Body of pancreas (tissue), 4 donors: Measurements from ENCODE around the gene EP300. TPM values are rescaled to one million over a fixed set of nuclear protein-coding genes. Genes with fewer than 3 reads are reported as not detected.
"Not testable (repeated sequence)": the region's sequence is repeated elsewhere in the genome, so short reads cannot be mapped to it uniquely, and the experiment has no call there.

Experiments
- ATAC-seq: fragments of 150-250 bp; one replicate; pipeline ENCODE4 v1.9.1; 2016
- DNase-seq, 4 donors: peaks; one replicate each; pipeline ENCODE4 v3.0.0-alpha.2; 2019
- H3K27ac ChIP-seq, 4 donors: fragments of 200-600 bp; sonication (generic); 1 replicate in 3 of 4; 2 replicates in 1 of 4; pipeline versions ENCODE4 v1.5.1 to v1.6.1; 2016 to 2019; ENCODE audit warnings: mild to moderate bottlenecking in 1 of 4, mixed read lengths in 1 of 4, moderate library complexity in 1 of 4
- H3K27me3 ChIP-seq, 2 donors: fragments of 200-600 bp; sonication (generic); one replicate each; pipeline ENCODE4 v1.6.0; 2016; ENCODE audit warnings: mild to moderate bottlenecking in 1 of 2
- H3K36me3 ChIP-seq, 2 donors: fragments of 200-600 bp; sonication (generic); replicated peaks in 1 of 2; 2 replicates each; pipeline ENCODE4 v1.5.1; 2016; ENCODE audit warnings: low read depth in 2 of 2; ENCODE audit not compliant: insufficient read depth in 1 of 2
- H3K4me1 ChIP-seq: fragments of 200-600 bp; sonication (generic); one replicate; pipeline ENCODE4 v1.6.0; 2016
- H3K4me3 ChIP-seq, 2 donors: fragments of 200-600 bp; sonication (generic); 1 replicate in 1 of 2; 2 replicates in 1 of 2; pipeline ENCODE4 v1.5.1; 2016 to 2019
- H3K9me3 ChIP-seq, 3 donors: fragments of 200-600 bp; sonication (generic); 1 replicate in 2 of 3; 2 replicates in 1 of 3; pipeline ENCODE4 v1.5.1; 2016
- CTCF ChIP-seq, 7 experiments: fragments of 450-650 bp in 4 of 7; fragments of 200-600 bp in 3 of 7; sonication (generic) in 3 of 7; IDR thresholded peaks; one replicate each; pipeline ENCODE4 v1.5.1; 2016 to 2019; ENCODE audit warnings: antibody characterized with exemption in 7 of 7
- POLR2A ChIP-seq, 3 donors: fragments of 450-650 bp; IDR thresholded peaks; one replicate each; pipeline ENCODE4 v1.6.1; 2016; ENCODE audit warnings: antibody characterized with exemption in 3 of 3, mild to moderate bottlenecking in 2 of 3
- WGBS, 2 donors: methylation state at CpG; one replicate each; pipeline ENCODE4 v1.1.5; 2017; 5-methylcytosine and 5-hydroxymethylcytosine counted together
- intact Hi-C: fragments of 100-400 bp; cut with DNase I; formaldehyde crosslinking; loops from one replicate; pipeline ENCODE4 v1.15.1; 2023
- total RNA-seq, 2 donors: library from RNA; depleted of rRNA; stranded (reverse); fragments of >200 nt; gene quantifications; one replicate each; pipeline ENCODE4 v1.1.0, GENCODE V29; 2016

The EP300 gene
- total RNA-seq, 2 donors from 2014 or later = 35.0 to 68.2 TPM

DNA sequence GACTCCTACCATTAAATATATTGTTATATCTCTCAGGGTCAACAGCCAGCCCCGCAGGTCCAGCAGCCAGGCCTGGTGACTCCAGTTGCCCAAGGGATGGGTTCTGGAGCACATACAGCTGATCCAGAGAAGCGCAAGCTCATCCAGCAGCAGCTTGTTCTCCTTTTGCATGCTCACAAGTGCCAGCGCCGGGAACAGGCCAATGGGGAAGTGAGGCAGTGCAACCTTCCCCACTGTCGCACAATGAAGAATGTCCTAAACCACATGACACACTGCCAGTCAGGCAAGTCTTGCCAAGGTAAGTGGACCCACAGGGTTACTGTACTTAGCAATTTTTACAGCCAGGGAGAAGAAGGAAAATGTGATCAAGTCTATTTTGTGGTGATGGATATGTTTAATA lies 35.1 kb downstream of the EP300 start:
- ATAC-seq = no peak
- no peak overlapping the region for H3K27ac ChIP-seq
- 83 to 94% methylated on average over 5 of the region's 5 CpGs for WGBS, 2 donors

GRCh38 chr22:41128606-41129005 lies 36.2 kb downstream of the EP300 start:
- TF ChIP-seq POLR2A (IDR thresholded peaks at IDR 0.05) (no peak), CTCF (IDR thresholded peaks at IDR 0.05) (no peak)

More for the DNA sequence above, 35.1 kb downstream of the EP300 start:
- intact Hi-C loops = no loop called here
- DNase-seq = peak in 1 of 4 donors; percentile 12
- no peak for TF ChIP-seq CTCF (IDR thresholded peaks at IDR 0.05)
- TF ChIP-seq POLR2A (IDR thresholded peaks at IDR 0.05) = no peak
- H3K36me3 ChIP-seq = peaks cover 16 to 42% of the 10 kb centered on the region in 2 donors
- no peaks in the 10 kb centered on the region for H3K4me1 ChIP-seq
- no peaks in the 10 kb centered on the region for H3K9me3 ChIP-seq
- H3K27me3 ChIP-seq = no peaks in the 10 kb centered on the region
- no peak overlapping the region for H3K4me3 ChIP-seq

GRCh38 chr22:41132550-41132949 lies 40.2 kb downstream of the EP300 start:
- Histone ChIP-seq H3K36me3 (peaks cover 10 to 60% of the 10 kb centered on the region in 2 donors), H3K9me3 (no peaks in the 10 kb centered on the region), H3K27me3 (no peaks in the 10 kb centered on the region), H3K4me3 (no peak overlapping the region), H3K27ac (no peak overlapping the region), H3K4me1 (no peaks in the 10 kb centered on the region)
- no peak for TF ChIP-seq CTCF (IDR thresholded peaks at IDR 0.05)
- intact Hi-C loops = no loop called here
- DNase-seq (no peak), ATAC-seq (no peak)
- WGBS, 2 donors = 73 to 92% methylated on average over 2 of the region's 2 CpGs

More at GRCh38 chr22:41128606-41129005, 36.2 kb downstream of the EP300 start:
- H3K36me3 ChIP-seq = peaks cover 16 to 46% of the 10 kb centered on the region in 2 donors
- no peak overlapping the region for H3K27ac ChIP-seq
- H3K27me3 ChIP-seq = no peaks in the 10 kb centered on the region
- 94% methylated on average over 14 of the region's 14 CpGs for WGBS, 2 donors
- no peaks in the 10 kb centered on the region for H3K9me3 ChIP-seq
- intact Hi-C loops = no loop called here
- DNase-seq = no peak
- H3K4me1 ChIP-seq = no peaks in the 10 kb centered on the region
- H3K4me3 ChIP-seq = no peak overlapping the region
- no peak for ATAC-seq

DNA sequence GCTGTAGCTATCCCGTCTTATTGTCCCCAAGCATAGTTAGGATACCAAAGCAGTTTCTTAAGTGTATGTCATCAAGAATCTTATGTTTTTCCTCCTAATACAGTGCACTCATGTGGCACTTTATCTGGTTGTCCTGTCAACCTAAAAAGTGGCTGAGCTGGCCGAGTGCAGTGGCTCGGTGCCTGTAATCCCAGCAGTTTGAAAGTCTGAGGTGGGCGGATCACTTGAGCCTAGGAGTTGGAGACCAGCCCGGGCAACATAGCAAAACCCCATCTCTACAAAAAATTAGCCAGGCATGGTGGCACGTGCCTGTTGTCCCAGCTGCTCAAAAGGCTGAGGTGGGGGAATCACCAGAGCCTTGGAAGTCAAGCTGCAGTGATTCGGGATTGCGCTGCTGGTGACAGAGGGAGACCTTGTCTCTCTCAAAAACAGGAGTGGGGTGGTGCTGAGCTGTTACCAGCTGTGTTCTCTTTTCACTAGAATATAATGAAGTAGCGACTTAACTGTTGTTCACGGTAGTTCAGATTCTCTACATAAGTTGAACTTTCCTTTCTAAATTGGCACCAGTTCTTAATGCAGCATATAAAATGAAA lies 48.1 kb downstream of the EP300 start:
- 75 to 92% methylated on average over 8 to 10 of the region's 10 CpGs for WGBS, 2 donors
- no peak overlapping the region for H3K4me3 ChIP-seq
- intact Hi-C loops = no loop called here
- peaks cover 7 to 50% of the 10 kb centered on the region in 2 donors for H3K36me3 ChIP-seq
- H3K4me1 ChIP-seq = peaks cover 3% of the 10 kb centered on the region
- no peak for TF ChIP-seq CTCF (IDR thresholded peaks at IDR 0.05)
- no peak for TF ChIP-seq POLR2A (IDR thresholded peaks at IDR 0.05)
- DNase-seq = no peak
- no peak overlapping the region for H3K27ac ChIP-seq
- ATAC-seq = no peak
- H3K27me3 ChIP-seq = no peaks in the 10 kb centered on the region
- no peaks in the 10 kb centered on the region for H3K9me3 ChIP-seq

GRCh38 chr22:41145921-41146320 lies 53.5 kb downstream of the EP300 start:
- intact Hi-C loops, H3K4me3 ChIP-seq, H3K9me3 ChIP-seq, DNase-seq, H3K27ac ChIP-seq, ATAC-seq, H3K4me1 ChIP-seq, H3K27me3 ChIP-seq: not testable (repeated sequence)
- WGBS, 2 donors = 86 to 88% methylated on average over 6 of the region's 6 CpGs
- peaks cover 13 to 60% of the 10 kb centered on the region in 2 donors for H3K36me3 ChIP-seq
